T-cell (primary cell): ENCODE results near the gene APLF. TPM values are rescaled to one million over a fixed set of nuclear protein-coding genes. Genes with fewer than 3 reads are reported as not detected.

ENCODE experiments used
- ATAC-seq, 4 experiments: fragments of 200-7000 bp in 3 of 4; fragments of 150-1000 bp in 1 of 4; cut with Tn5 transposase; replicated peaks in 1 of 4; 1 replicate in 3 of 4; 2 replicates in 1 of 4; pipeline ENCODE4 v1.10.0; 2021; ENCODE audit warnings: moderate library complexity in 3 of 4, mild to moderate bottlenecking in 2 of 4, moderate number of reproducible peaks in 1 of 4
- CTCF ChIA-PET, 2 donors: fragments of 300-600 bp; sonication (Branson Sonifier 250); formaldehyde crosslinking; loops; one replicate each; lab custom pipeline; 2022; ENCODE audit warnings: antibody characterized with exemption in 2 of 2; lab: Charles Lee
- POLR2A ChIA-PET, 2 donors: fragments of 300-600 bp; sonication (Branson Sonifier 250); formaldehyde crosslinking; loops; one replicate each; lab custom pipeline; 2022; ENCODE audit warnings: antibody characterized with exemption in 2 of 2; lab: Charles Lee
- DNase-seq, 35 experiments: peaks; one replicate each; pipeline versions ENCODE4 v3.0.0 to v3.0.0-alpha.2; 2013 to 2023
- H3K27ac ChIP-seq: one replicate; pipeline ENCODE4 v1.5.1; 2013; ENCODE audit warnings: low read length
- H3K27me3 ChIP-seq, 2 experiments: replicated peaks in 1 of 2; 1 replicate in 1 of 2; 2 replicates in 1 of 2; pipeline versions ENCODE4 v1.6.1 to v1.7.0; 2013; ENCODE audit warnings: low read length in 1 of 2, mixed read lengths in 1 of 2; ENCODE audit not compliant: control insufficient read depth in 2 of 2, insufficient read depth in 2 of 2; ENCODE audit errors: extremely low read depth in 1 of 2
- H3K36me3 ChIP-seq, 2 donors: 1 replicate in 1 of 2; 2 replicates in 1 of 2; pipeline versions ENCODE4 v1.6.1 to v1.7.0; 2013; ENCODE audit warnings: low read length in 1 of 2; ENCODE audit not compliant: control insufficient read depth in 2 of 2, insufficient read depth in 1 of 2; ENCODE audit errors: extremely low read depth in 1 of 2
- H3K4me1 ChIP-seq, 2 experiments: 1 replicate in 1 of 2; 2 replicates in 1 of 2; pipeline versions ENCODE4 v1.6.1 to v1.7.0; 2013; ENCODE audit warnings: low read length in 2 of 2, mixed read lengths in 1 of 2; ENCODE audit not compliant: insufficient read depth in 2 of 2, control insufficient read depth in 1 of 2; ENCODE audit errors: extremely low read depth in 1 of 2
- H3K4me3 ChIP-seq, 2 donors: 1 replicate in 1 of 2; 2 replicates in 1 of 2; pipeline versions ENCODE4 v1.5.1 to v1.7.0; 2013; ENCODE audit warnings: mild to moderate bottlenecking in 2 of 2, low read length in 1 of 2, moderate library complexity in 1 of 2; ENCODE audit not compliant: control insufficient read depth in 1 of 2; ENCODE audit errors: extremely low read depth in 1 of 2
- H3K9me3 ChIP-seq: 2 replicates; pipeline ENCODE4 v1.7.0; 2013
- H3K27ac Mint-ChIP-seq, 2 donors: one replicate each; pipeline ENCODE4 v1.8.0; 2020 to 2021; ENCODE audit warnings: mild to moderate bottlenecking in 2 of 2, mixed read lengths in 2 of 2
- H3K27me3 Mint-ChIP-seq, 2 donors: one replicate each; pipeline ENCODE4 v1.8.0; 2021 to 2022; ENCODE audit warnings: mixed read lengths in 2 of 2
- H3K36me3 Mint-ChIP-seq: one replicate; pipeline ENCODE4 v1.8.0; 2021; ENCODE audit warnings: mixed read lengths
- H3K4me1 Mint-ChIP-seq, 3 donors: one replicate each; pipeline ENCODE4 v1.8.0; 2020 to 2022; ENCODE audit warnings: mixed read lengths in 3 of 3, mild to moderate bottlenecking in 1 of 3
- H3K4me3 Mint-ChIP-seq, 3 donors: one replicate each; pipeline ENCODE4 v1.8.0; 2020 to 2022; ENCODE audit warnings: mild to moderate bottlenecking in 3 of 3, mixed read lengths in 3 of 3, moderate library complexity in 3 of 3
- H3K9me3 Mint-ChIP-seq, 3 donors: one replicate each; pipeline ENCODE4 v1.8.0; 2020 to 2022; ENCODE audit warnings: mixed read lengths in 3 of 3
- WGBS: methylation state at CpG from one replicate; pipeline ENCODE4 v1.1.5; 2013; ENCODE audit warnings: missing lambda C conversion rate; ENCODE audit not compliant: insufficient coverage; 5-methylcytosine and 5-hydroxymethylcytosine counted together
- total RNA-seq, 35 experiments: library from RNA in 6 of 35; stranded (reverse) in 6 of 35; fragments of 120-200 nt in 1 of 35; gene quantifications; one replicate each; pipeline versions ENCODE4 v1.2.1 to v1.2.4 and lab custom pipeline; 2013 to 2026

APLF gene
- total RNA-seq, 5 donors from 2014 or later (not counting 1 experiment from before 2014, with no cell fraction given): 4.3 to 6.1 (median 5.1) TPM

GRCh38 chr2:68475576-68475975, 8.2 kb downstream of the APLF start:
- Mint-ChIP-seq H3K27me3 (no peaks in the 10 kb centered on the region), H3K9me3 (no peaks in the 10 kb centered on the region), H3K36me3 (no peaks in the 10 kb centered on the region), H3K4me3 (no peak overlapping the region), H3K27ac (no peak overlapping the region), H3K4me1 (no peaks in the 10 kb centered on the region)
- H3K36me3 ChIP-seq: no peaks in the 10 kb centered on the region
- no peaks in the 10 kb centered on the region for H3K9me3 ChIP-seq
- no peaks in the 10 kb centered on the region for H3K4me1 ChIP-seq
- WGBS: no CpG with 5 or more reads among the region's 2 CpGs
- no peak overlapping the region for H3K27ac ChIP-seq
- H3K27me3 ChIP-seq: no peaks in the 10 kb centered on the region
- ChIA-PET POLR2A (no interaction called here), CTCF (interaction anchor here in 1 of 2 donors (0.6 to 2.0 kb wide), 2 partner anchors 11 to 26 kb away, joined by 6 to 9 read pairs; no protein-coding TSS in a partner anchor)
- no peak for ATAC-seq
- no peak for DNase-seq
- H3K4me3 ChIP-seq: no peak overlapping the region

- Histone ChIP-seq H3K27ac (no peak overlapping the region), H3K9me3 (no peaks in the 10 kb centered on the region), H3K4me1 (no peaks in the 10 kb centered on the region), H3K36me3 (no peaks in the 10 kb centered on the region), H3K4me3 (no peak overlapping the region), H3K27me3 (no peaks in the 10 kb centered on the region)
- Mint-ChIP-seq H3K36me3 (no peaks in the 10 kb centered on the region), H3K4me1 (no peaks in the 10 kb centered on the region), H3K27ac (no peak overlapping the region), H3K9me3 (no peaks in the 10 kb centered on the region), H3K4me3 (no peak overlapping the region), H3K27me3 (no peaks in the 10 kb centered on the region)
- ChIA-PET POLR2A (no interaction called here), CTCF (interaction anchor here in 1 of 2 donors (0.6 kb wide), 1 partner anchor 25 kb away, joined by 6 read pairs; no protein-coding TSS in a partner anchor)
- no peak for DNase-seq
- WGBS: no CpG with 5 or more reads among the region's 1 CpG
- ATAC-seq: no peak
Measured at GRCh38 chr2:68476454-68476853, 9.1 kb downstream of the APLF start.

- ChIA-PET CTCF (no interaction called here), POLR2A (no interaction called here)
- DNase-seq (no peak), ATAC-seq (no peak)
- Mint-ChIP-seq H3K27ac (no peak overlapping the region), H3K9me3 (no peaks in the 10 kb centered on the region), H3K4me3 (no peak overlapping the region), H3K4me1 (no peaks in the 10 kb centered on the region), H3K27me3 (no peaks in the 10 kb centered on the region), H3K36me3 (no peaks in the 10 kb centered on the region)
- no peak overlapping the region for H3K4me3 ChIP-seq
- H3K36me3 ChIP-seq: no peaks in the 10 kb centered on the region
- no CpG with 5 or more reads among the region's 1 CpG for WGBS
- H3K27me3 ChIP-seq: no peaks in the 10 kb centered on the region
- no peak overlapping the region for H3K27ac ChIP-seq
- H3K9me3 ChIP-seq: no peaks in the 10 kb centered on the region
- no peaks in the 10 kb centered on the region for H3K4me1 ChIP-seq
Measured at GRCh38 chr2:68478688-68479087, 11.3 kb downstream of the APLF start.

GRCh38 chr2:68482296-68482820, 15.0 kb downstream of the APLF start:
- ATAC-seq: no peak
- Histone ChIP-seq H3K27me3 (no peaks in the 10 kb centered on the region), H3K4me3 (no peak overlapping the region), H3K9me3 (no peaks in the 10 kb centered on the region), H3K36me3 (no peaks in the 10 kb centered on the region), H3K4me1 (no peaks in the 10 kb centered on the region), H3K27ac (no peak overlapping the region)
- Mint-ChIP-seq H3K27me3 (no peaks in the 10 kb centered on the region), H3K9me3 (no peaks in the 10 kb centered on the region), H3K4me3 (no peak overlapping the region), H3K4me1 (no peaks in the 10 kb centered on the region), H3K36me3 (no peaks in the 10 kb centered on the region), H3K27ac (no peak overlapping the region)
- ChIA-PET CTCF (interaction anchor here in 1 of 2 donors (1.4 kb wide), 1 partner anchor 19 kb away, joined by 4 read pairs; no protein-coding TSS in a partner anchor), POLR2A (no interaction called here)
- WGBS: 100% methylated on average over 2 of the region's 2 CpGs
- DNase-seq: no peak

GRCh38 chr2:68483011-68483410, 15.6 kb downstream of the APLF start:
- H3K9me3 Mint-ChIP-seq: no peaks in the 10 kb centered on the region
- CTCF ChIA-PET: interaction anchor here in 1 of 2 donors (1.4 kb wide), 1 partner anchor 20 kb away, joined by 4 read pairs; no protein-coding TSS in a partner anchor
- H3K27ac ChIP-seq: no peak overlapping the region
- H3K4me3 ChIP-seq: no peak overlapping the region
- no peak for ATAC-seq
- no peaks in the 10 kb centered on the region for H3K27me3 Mint-ChIP-seq
- WGBS: 83% methylated on average over 3 of the region's 3 CpGs
- peaks cover 3 to 5% (median 3%) of the 10 kb centered on the region in 3 donors for H3K4me1 Mint-ChIP-seq
- no peaks in the 10 kb centered on the region for H3K9me3 ChIP-seq
- no peak overlapping the region for H3K27ac Mint-ChIP-seq
- H3K27me3 ChIP-seq: no peaks in the 10 kb centered on the region
- POLR2A ChIA-PET: no interaction called here
- H3K4me3 Mint-ChIP-seq: no peak overlapping the region
- H3K4me1 ChIP-seq: no peaks in the 10 kb centered on the region
- no peak for DNase-seq
- H3K36me3 Mint-ChIP-seq: no peaks in the 10 kb centered on the region
- no peaks in the 10 kb centered on the region for H3K36me3 ChIP-seq

GRCh38 chr2:68487773-68488355, 20.5 kb downstream of the APLF start:
- Mint-ChIP-seq H3K27me3 (no peaks in the 10 kb centered on the region), H3K4me3 (no peak overlapping the region), H3K4me1 (peaks cover 4 to 6% (median 5%) of the 10 kb centered on the region in 3 donors), H3K36me3 (no peaks in the 10 kb centered on the region), H3K27ac (peak overlapping the region in 1 of 2 donors; percentile 46), H3K9me3 (no peaks in the 10 kb centered on the region)
- peak in 1 of 4 experiments; percentile 54 for ATAC-seq
- CTCF ChIA-PET: interaction anchor here (0.5 to 2.9 kb wide), 30 partner anchors 10 to 445 kb away, joined by 3 to 50 read pairs (median 4); partner anchors contain the start of genes APLF (in 1 of the 2) and FBXO48 (in 1 of the 2)
- no peaks in the 10 kb centered on the region for H3K4me1 ChIP-seq
- H3K4me3 ChIP-seq: no peak overlapping the region
- no peak overlapping the region for H3K27ac ChIP-seq
- no peaks in the 10 kb centered on the region for H3K36me3 ChIP-seq
- 100% methylated on average over 1 of the region's 3 CpGs for WGBS
- no peaks in the 10 kb centered on the region for H3K27me3 ChIP-seq
- POLR2A ChIA-PET: interaction anchor here (0.5 to 1.1 kb wide), 3 partner anchors 21 to 264 kb away, joined by 3 to 5 read pairs (median 4); partner anchors contain the start of gene FBXO48 (in 1 of the 2)
- DNase-seq: peak in 1 of 35 experiments; percentile 52
- no peaks in the 10 kb centered on the region for H3K9me3 ChIP-seq
